ENCODE data around the gene CCDC124. TPM values are rescaled to one million over a fixed set of nuclear protein-coding genes. Genes with fewer than 3 reads are reported as not detected.

Gene CCDC124
- total RNA-seq, 4 donors from 2014 or later, result 35.7 to 65.6 (median 51.9) TPM

- Histone ChIP-seq H3K27me3 (no peaks in the 10 kb centered on the region), H3K4me3 (replicated peaks in 1 of 3) (no peak overlapping the region), H3K36me3 (no peaks in the 10 kb centered on the region), H3K4me1 (peaks cover 0 to 4% of the 10 kb centered on the region in 2 donors), H3K9me3 (no peaks in the 10 kb centered on the region), H3K27ac (no peak overlapping the region)
- TF ChIP-seq CTCF (IDR thresholded peaks at IDR 0.05) (no peak), POLR2A (IDR thresholded peaks at IDR 0.05) (no peak)
- intact Hi-C loops (cut with DNase I), result no loop called here
- 62 to 73% methylated on average over 2 of the region's 2 CpGs for WGBS, 2 donors
- no peak for DNase-seq
These were observed 33.3 kb downstream of the CCDC124 start for GRCh38 chr19:17966129-17966483.

GRCh38 chr19:17966550-17967256, 33.9 kb downstream of the CCDC124 start, which contains the start of gene KCNN1:
KCNN1 (plus strand) TSS chr19:17967107; CDS start chr19:17973889, 6,782 bp downstream.
- H3K4me3 ChIP-seq (replicated peaks in 1 of 3), result no peak within 1 kb of the TSS
- no peaks in the 10 kb centered on the region for H3K9me3 ChIP-seq
- peaks cover 0 to 4% of the 10 kb centered on the region in 2 donors for H3K4me1 ChIP-seq
- no peak for TF ChIP-seq POLR2A (IDR thresholded peaks at IDR 0.05)
- no peak for TF ChIP-seq CTCF (IDR thresholded peaks at IDR 0.05)
- H3K36me3 ChIP-seq, result no peaks in the 10 kb centered on the region
- no peak within 1 kb of the TSS for H3K27ac ChIP-seq
- WGBS, 2 donors, result 11 to 23% methylated on average over 5 to 17 of the region's 59 CpGs
- DNase-seq, result no peak
- H3K27me3 ChIP-seq, result no peaks in the 10 kb centered on the region
- intact Hi-C loops (cut with DNase I), result no loop called here

- no peaks in the 10 kb centered on the region for H3K27me3 ChIP-seq
- H3K4me1 ChIP-seq, result peaks cover 0 to 4% of the 10 kb centered on the region in 2 donors
- H3K27ac ChIP-seq, result no peak overlapping the region
- intact Hi-C loops (cut with DNase I), result no loop called here
- 0 to 4% methylated on average over 15 of the region's 35 CpGs for WGBS, 2 donors
- no peak for DNase-seq
- TF ChIP-seq CTCF (IDR thresholded peaks at IDR 0.05) (no peak), POLR2A (IDR thresholded peaks at IDR 0.05) (no peak)
- H3K4me3 ChIP-seq (replicated peaks in 1 of 3), result no peak overlapping the region
- no peaks in the 10 kb centered on the region for H3K9me3 ChIP-seq
- no peaks in the 10 kb centered on the region for H3K36me3 ChIP-seq
These were observed 34.6 kb downstream of the CCDC124 start for GRCh38 chr19:17967257-17968051.

GRCh38 chr19:17968362-17968761, 35.5 kb downstream of the CCDC124 start:
- DNase-seq, result no peak
- Histone ChIP-seq H3K4me1 (peaks cover 0 to 4% of the 10 kb centered on the region in 2 donors), H3K36me3 (no peaks in the 10 kb centered on the region), H3K27ac (no peak overlapping the region), H3K9me3 (no peaks in the 10 kb centered on the region), H3K27me3 (no peaks in the 10 kb centered on the region), H3K4me3 (replicated peaks in 1 of 3) (no peak overlapping the region)
- no peak for TF ChIP-seq POLR2A (IDR thresholded peaks at IDR 0.05)
- no peak for TF ChIP-seq CTCF (IDR thresholded peaks at IDR 0.05)
- intact Hi-C loops (cut with DNase I), result no loop called here
- 50 to 77% methylated on average over 2 to 4 of the region's 4 CpGs for WGBS, 2 donors

Measured in thyroid gland (tissue), 4 donors.